ENCODE results near the gene TEX52.

Gene TEX52

GRCh38 chr12:2862876-2863275 is 6.0 kb upstream of the TEX52 start:
- TF ChIP-seq CTCF (IDR thresholded peaks at IDR 0.05; ENCODE audit: extremely low read depth, missing control alignments), result no peak
- no peak for DNase-seq (ENCODE audit: low spot score)

- no peak for TF ChIP-seq CTCF (IDR thresholded peaks at IDR 0.05; ENCODE audit: extremely low read depth, missing control alignments)
- DNase-seq (ENCODE audit: low spot score), result no peak
These were observed 3.3 kb upstream of the TEX52 start for GRCh38 chr12:2860170-2860569.

- TF ChIP-seq CTCF (IDR thresholded peaks at IDR 0.05; ENCODE audit: extremely low read depth, missing control alignments), result no peak
These were observed 2.1 kb upstream of the TEX52 start for GRCh38 chr12:2858944-2859421.

GRCh38 chr12:2858334-2858733 is 1.5 kb upstream of the TEX52 start:
- DNase-seq (ENCODE audit: low spot score), result no peak
- no peak for TF ChIP-seq CTCF (IDR thresholded peaks at IDR 0.05; ENCODE audit: extremely low read depth, missing control alignments)

More at GRCh38 chr12:2858944-2859421, 2.1 kb upstream of the TEX52 start:
- DNase-seq (ENCODE audit: low spot score), result no peak

- no peak for TF ChIP-seq CTCF (IDR thresholded peaks at IDR 0.05; ENCODE audit: extremely low read depth, missing control alignments)
- no peak for DNase-seq (ENCODE audit: low spot score)
These were observed 737 bp upstream of the TEX52 start for GRCh38 chr12:2857576-2857975.

GRCh38 chr12:2856051-2856450 is 788 bp downstream of the TEX52 start:
- no peak for DNase-seq (ENCODE audit: low spot score)
- TF ChIP-seq CTCF (IDR thresholded peaks at IDR 0.05; ENCODE audit: extremely low read depth, missing control alignments), result no peak

GRCh38 chr12:2855546-2855945 is 1.3 kb downstream of the TEX52 start:
- DNase-seq (ENCODE audit: low spot score), result no peak
- TF ChIP-seq CTCF (IDR thresholded peaks at IDR 0.05; ENCODE audit: extremely low read depth, missing control alignments), result no peak

All from GM20000 (cell line).